Fibroblast of skin of right biceps (primary cell): Measurements from ENCODE around the gene TAF12.
"Not testable (repeated sequence)": the region's sequence is repeated elsewhere in the genome, so short reads cannot be mapped to it uniquely, and the experiment has no call there.

Source experiments
- DNase-seq: peaks from one replicate; pipeline ENCODE4 v3.0.0-alpha.2; 2013

TAF12 gene

DNA sequence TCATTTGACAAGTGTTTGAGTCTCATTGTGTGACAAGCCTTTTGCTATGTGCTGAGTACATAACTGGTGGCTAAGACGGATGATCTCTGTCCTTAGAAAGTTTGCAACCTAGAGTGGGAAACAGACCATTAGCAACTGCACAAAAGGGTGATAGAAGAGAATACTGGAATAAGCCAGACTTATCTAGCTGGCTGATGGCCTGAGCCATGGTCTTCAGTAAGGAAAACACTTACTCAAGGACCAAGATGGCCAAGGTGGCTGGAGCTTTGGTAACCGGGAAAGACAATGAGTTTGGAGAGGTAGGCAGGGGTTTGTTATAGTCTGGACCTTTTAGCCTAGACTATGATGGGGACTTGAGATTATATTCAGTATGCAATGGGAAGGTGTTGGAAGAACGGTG is 1.6 kb upstream of the TAF12 start:
- no peak for DNase-seq

DNA sequence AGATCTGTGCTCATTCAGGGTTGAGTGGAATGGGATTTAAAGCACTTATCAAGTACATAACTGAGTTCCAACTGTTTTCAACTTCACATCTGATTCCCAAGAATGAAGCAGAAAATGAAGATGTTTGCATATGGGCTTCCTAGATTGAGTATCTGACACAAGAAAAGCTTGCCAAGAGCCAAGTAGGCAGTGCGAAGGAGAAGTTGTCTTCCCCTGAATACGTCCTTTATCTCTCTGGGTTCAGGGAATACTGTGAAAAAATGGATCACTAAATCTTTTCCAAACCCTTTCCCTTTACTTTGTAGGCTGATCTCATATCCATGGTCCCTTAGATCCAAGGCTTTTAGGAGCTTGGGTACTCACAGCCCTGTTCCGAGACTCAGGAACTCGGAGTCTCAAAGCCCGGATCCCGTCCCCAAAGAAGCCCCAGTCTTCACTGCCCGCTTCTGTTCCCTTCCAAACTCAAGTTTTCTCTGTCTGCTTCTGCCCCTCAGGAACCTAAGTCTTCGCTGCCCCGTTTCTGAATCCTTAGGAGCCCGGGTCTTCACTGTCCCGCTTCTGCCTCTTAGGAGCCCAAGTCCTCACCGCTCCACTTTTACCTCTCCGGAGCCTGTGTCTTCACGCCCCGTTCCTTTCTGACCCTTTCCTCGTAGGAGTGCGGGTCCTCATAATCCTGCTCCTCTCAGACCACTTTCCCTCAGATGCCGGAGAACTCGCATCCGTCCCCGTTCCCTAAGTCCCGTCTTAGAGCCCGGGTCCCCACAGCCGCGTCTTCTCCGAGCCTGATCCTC is 616 bp downstream of the TAF12 start:
- DNase-seq = peak; percentile 12

DNA sequence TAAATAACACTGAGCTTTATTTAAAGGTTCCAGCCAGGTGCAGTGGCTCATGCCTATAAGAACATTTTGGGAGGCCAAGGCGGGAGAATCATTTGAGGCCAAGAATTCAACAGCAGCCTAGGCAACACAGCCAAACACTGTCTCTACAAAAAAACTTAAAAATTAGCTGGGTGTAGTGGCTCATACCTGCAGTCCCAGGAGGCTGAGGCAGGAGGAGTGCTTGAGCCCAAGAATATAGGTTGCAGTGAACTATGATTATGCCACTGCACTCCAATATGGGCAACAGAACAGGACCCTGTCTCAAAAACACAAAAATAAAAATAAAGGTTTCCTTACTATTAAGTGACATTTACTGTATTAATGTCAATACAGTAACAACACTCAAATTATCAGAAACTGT is 2.1 kb downstream of the TAF12 start:
- peak; percentile 18 for DNase-seq

DNA sequence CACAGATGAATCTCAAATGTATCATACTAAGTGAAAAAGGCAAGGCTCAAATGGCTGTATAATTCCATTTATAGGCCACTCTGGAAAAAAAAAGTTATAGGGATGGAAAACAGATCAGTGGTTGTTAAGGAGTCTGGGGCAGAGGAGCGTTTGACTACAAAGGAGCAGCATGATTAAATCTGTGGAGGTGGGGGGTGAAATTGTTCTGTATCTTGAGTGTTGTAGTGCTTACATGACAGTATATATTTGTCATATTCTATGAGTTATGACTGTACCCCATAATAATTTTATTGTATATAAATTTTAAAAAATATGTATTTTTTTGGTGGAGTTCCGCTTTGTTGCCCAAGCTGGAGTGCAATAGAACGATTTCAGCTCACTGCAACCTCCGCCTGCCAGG is 10.3 kb downstream of the TAF12 start:
- no peak for DNase-seq

DNA sequence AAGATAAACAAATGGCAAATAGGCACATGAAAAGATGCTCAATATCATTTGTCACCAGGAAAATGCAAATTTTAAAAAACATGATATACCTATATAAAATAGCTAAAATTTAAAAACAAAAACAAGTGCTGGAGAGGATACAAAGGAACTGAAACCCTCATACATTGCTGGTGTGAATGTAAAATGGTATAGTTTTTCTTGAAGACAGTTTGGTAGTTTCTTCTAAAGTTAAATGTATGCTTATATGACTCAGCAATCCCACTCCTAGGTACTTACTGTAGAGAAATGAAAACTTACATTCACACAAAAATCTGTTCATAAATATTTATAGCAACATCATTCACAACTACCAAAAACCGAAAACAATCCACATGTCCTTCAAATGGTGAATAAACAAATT is 11.2 kb downstream of the TAF12 start:
- DNase-seq = no peak

DNA sequence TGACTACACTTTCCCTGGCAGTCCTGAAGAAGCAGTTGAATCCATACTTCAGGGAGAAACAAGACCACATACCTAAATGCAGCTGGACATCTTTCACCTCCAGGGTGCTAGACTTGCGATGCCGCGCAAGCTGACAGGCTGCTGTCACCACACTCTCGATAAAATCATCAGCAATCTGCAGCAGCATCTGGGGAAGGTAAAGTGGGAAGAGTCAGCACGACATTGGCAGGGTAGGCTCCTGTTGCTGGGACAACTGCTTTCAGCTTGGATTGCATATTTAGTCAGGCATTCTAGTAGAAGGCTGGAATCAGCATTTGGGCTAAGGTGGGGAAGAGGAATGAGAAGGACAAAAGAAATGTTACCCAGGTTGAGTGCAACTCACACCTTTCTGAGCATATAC is 29.7 kb downstream of the TAF12 start:
- DNase-seq = no peak

DNA sequence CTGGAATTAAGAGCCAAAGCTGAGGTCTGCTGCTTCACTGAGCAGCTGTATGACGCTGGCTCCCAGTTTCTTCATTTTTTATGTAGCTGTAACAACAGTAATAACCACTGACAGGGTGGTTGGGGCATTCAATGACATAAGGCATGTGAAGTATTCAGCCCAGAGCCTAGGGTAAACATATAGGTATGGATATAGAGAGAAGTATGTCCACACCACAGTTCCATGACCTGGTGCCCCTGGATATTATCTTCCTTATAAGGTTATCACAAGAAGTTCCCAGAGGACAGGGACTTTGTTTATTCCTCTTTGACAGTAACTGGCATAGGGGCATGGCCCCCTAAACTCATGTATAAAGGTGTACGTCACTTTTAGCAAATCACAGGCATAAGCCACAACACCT is 36.1 kb downstream of the TAF12 start:
- DNase-seq = no peak

DNA sequence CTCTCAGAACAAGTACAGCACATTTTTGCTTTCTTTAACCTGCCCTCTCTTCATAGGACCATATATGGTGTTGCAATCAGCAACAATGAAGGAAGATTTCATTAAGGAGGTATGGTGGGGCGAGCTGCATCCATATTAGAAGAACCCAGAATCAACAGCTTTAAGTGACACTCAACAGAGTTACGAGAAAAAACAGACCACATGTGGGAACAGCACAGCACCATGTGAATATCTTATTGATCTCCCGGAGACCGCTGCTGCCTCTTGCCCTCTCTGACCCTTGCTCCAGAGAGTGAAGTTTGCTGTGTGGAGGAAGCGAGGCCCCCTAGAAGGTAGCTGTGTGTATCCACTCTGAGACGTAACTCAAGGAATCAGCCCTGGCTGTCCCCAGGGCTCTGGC is 37.9 kb downstream of the TAF12 start:
- no peak for DNase-seq

DNA sequence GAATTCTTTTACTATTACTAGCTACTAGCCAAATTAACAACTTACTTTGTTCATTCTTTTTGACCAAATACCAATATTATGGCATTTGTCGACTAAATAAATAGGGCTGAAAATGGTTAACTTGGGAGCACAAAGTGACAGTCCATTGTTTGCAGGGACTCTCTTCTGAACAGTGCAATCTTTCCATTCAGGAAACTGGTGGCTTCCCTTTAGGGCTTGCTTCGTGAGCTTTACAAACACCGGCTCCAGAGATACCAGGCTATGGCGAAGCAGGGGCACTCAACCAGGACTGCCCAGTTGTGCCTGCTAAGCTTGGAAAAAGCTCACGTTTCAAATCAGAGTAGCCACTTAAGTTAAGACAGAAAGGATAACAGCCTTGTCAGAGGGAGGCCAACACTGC is 38.5 kb downstream of the TAF12 start:
- no peak for DNase-seq

DNA sequence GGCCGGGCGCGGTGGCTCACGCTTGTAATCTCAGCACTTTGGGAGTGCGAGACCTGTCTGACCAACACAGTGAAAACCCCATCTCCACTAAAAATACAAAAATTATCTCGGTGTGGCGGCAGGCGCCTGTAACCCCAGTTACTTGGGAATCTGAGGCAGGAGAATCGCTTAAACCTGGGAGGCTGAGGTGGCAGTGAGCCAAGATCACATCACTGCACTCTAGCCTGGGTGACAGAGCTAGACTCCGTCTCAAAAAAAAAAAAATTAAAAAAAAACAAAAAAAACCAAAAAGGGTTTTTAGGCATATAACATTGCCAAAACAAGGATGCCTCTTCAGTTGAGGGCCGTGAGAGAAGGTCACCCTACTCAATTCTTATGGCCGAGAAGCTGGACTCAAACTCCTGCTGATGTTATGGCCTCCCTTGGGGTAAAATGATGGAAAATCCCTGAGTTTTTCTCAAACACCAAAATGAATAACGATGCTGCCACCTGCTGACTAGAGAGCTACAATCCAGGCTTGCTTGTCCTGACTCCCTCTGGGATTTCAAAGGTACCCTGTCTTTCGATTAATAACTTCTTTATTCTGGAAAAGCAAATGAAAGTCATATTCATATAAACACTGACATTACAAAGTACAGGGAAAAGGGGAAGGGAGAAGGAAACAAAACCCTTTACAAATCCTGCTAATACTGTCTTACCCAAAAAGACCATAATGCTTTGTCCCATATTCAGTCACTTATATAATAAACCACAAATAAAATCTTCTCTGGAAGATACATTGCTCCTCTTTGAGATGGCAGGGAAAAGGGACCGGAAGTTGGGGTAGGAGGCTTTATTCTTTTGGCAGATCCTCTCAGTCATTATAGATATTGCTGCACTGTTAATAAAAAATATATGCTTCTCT is 40.1 kb downstream of the TAF12 start:
- DNase-seq = peak; percentile 76

DNA sequence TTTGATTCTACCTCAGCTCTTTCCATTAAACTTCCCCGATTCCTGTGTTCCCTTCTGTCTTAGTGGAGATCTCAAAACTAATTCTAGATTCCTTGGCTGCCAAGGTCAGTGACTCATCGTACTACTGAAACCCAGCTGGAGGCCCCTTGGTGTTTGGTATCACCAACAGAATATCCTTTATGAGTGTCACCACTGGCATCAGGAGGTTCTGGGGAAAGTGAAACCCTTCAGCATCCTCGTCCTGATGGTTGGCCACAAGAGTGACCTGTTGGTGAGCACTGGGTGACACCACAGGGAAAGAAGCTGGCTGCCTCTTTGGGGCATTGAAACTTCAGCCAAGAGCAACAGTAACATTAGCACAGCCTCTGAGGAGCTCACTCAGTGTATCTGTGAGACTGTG is 41.2 kb downstream of the TAF12 start:
- DNase-seq = peak; percentile 89

DNA sequence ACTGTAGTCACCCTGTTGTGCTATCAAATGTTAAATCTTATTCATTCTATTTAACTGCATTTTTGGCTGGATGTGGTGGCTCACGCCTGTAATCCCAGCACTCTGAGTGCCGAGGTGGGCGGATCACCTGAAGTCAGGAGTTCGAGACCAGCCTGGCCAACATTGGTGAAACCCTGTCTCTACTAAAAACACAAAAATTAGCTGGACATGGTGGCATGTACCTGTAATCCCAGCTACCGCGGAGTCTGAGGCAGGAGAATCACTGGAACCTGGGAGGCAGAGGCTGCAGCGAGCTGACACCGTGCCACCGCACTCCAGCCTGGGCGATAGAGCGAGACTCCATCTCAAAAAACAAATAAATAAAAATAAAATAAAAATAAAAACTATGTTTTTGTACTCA is 46.6 kb downstream of the TAF12 start:
- DNase-seq = not testable (repeated sequence)

DNA sequence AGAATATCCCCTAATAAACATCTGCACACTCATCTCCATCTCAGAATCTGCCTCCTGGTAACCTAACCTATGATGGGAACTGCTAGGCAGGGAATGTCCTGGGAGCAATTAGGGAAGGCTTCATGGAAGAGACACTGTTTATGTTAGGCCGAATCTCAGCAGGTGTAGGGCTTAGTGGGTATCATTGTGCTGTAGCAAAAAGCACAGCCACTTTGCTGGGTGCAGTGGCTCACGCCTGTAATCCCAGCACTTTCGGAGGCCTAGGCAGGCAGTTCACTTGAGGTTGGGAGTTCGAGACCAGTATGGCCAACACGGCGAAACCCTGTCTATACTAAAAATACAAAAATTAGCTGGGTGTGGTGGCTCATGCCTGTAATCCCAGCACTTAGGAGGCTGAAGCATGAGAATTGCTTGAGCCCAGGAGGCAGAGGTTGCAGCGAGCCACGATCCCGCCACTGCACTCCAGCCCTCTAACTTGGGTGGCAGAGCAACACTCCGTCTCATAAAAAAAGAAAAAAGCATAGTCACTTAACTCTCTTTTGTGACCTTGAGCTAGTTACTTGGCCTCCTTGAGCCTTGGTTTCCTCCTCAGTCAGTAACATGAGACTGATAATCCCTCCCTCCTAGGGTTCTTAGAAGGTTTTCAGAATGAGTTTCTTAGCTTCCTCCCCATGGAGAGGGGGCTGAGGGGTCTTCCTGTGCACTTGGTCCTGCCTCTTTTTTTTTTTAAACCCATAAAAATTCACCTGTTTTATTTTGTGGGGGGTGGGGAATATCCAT is 47.3 kb downstream of the TAF12 start:
- DNase-seq = no peak

DNA sequence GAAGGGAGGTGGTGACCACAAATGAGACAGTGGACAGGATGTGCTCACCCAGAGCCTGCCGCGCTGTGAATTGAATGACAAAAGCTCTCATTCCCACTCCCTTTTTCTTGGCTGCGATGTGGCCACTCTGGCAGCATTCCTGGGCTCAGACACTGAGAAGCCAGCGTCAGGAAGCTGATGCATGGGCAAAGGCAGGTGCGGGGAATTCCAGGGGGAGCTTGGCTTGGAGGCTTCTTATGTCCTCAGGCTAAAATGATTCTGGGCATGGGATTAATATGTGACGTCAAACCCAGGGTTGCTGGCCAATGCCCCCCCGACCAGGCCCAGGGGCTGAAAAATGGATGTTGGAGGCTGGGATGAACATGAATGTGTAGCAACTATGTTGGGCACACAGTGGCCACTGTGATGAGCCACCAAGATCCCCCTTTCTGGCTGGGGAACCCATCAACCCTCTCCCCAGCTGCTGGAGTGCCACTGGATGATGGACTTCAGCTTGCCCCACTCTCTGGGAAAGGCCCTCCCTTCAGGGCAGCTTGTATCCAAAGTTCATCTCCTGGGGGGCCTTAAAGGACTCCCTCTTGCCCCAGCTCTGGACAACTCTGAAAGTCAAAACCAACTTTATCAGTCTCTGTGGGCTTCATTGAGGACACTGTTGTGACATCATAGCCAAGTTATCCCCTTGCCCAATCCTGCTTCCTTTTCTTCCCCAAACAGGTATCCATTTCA is 48.0 kb downstream of the TAF12 start:
- not testable (repeated sequence) for DNase-seq

DNA sequence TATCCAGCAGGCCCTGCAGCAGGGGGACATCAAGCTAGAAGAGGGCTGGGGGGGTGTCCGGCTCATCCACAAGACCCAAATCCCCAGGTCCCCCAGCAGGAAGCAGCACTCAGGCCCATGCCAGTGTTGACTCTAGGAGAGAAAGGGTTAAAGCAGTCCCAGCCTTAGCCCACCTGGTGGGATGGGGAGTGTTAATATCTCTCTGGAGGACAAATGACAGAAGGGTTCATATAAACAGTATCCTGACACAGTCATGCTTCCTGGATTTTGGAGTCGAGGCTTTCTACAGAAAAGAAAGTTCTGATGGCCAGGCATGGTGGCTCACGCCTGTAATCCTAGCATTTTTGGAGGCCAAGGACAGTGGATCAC is 48.9 kb downstream of the TAF12 start:
- DNase-seq = not testable (repeated sequence)

DNA sequence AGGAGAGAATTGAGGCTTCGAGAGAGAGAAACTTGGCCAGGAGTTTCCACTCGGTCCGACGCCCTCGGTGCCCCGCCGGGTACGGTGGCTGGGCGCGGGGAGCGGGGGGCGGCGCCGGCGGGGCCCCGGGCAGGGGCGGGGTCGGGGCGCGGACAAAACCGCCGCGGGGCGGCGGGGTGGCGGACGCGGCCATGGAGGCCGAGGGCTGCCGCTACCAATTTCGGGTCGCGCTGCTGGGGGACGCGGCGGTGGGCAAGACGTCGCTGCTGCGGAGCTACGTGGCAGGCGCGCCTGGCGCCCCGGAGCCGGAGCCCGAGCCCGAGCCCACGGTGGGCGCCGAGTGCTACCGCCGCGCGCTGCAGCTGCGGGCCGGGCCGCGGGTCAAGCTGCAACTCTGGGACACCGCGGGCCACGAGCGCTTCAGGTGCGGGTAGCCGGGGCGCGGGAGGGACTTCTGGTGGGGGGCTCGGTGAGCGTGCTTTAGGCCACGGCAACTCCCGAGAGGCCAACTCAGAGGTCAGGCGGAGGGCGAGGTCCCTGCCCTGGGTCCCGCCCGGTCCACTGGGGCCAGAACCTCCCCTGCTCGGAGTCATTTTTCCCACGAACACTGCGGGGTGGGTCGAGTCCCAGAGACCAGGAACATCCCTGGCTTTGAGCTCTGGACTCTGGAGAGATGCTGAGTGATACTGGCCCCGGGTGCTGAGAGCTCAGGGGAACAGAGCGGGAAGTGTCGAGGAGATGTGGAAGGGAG is 50.4 kb downstream of the TAF12 start:
- DNase-seq = no peak

DNA sequence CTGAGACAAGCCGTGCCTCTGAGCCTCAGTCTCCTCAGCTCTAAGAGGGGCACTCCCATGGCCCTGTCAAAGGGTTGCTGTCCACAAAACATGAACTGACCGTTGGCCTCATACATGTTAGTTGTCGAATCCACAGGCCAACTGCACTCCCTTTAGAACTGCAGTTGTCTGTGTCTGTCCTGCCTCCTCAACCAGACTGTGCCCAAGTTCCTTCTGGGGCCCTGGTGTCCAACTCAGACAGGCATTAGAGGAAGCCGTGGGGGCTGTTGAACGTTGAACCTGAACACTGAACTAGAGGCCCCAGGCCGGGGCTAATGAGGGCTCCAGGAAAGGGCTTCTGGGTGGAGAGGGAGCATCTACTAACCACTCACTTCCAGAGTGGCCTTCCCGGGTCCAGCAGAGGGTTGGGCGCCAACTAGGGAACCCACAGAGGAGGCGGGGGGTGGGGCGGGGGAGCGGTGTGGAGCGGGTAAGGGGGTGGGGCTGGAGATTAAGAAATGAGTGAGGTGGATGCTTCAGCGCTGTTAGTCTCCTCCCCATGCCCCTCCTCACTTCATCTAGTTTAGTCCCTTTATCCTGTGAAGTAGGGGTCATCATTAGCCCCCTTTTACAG is 51.1 kb downstream of the TAF12 start, which contains the start of gene RAB42:
RAB42 (plus strand) TSS at position 558 of the 613 bp plus-strand sequence. CDS start 247 bp downstream, outside the sequence.
- DNase-seq = peak; percentile 46

DNA sequence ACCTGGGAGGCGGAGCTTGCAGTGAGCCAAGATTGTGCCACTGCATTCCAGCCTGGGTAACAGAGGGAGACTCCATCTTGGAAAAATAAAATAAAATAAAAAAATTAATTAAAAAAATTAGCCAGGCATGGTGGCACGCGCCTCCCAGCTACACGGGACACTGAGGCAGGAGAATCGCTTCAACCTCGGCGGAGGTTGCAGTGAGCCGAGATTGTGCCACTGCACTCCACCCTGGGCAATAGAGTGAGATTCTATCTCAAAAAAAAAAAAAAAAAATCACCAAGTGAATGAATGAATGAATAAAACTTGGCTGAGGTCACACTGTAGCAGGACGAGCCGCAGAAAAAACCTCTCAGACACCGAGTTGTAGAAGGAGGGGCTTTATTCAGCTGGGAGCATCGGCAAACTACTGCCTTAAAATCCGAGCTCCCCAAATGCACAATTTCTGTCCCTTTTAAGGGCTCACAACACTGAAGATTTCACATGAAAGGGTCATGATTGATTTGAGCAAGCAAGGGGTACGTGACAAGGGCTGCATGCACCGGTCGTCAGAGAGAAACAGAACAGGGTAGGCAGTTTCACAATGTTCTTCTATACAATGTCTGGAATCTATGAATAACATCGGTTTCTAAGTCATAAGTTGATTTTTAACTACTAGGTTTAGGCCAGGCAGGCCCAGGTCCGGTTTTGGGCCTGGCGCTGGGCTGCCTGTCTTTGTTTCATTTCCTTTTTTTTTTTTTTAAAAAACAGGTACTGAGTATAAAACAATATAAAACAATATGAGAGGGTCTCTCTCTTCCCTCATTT is 56.1 kb downstream of the TAF12 start:
- not testable (repeated sequence) for DNase-seq

DNA sequence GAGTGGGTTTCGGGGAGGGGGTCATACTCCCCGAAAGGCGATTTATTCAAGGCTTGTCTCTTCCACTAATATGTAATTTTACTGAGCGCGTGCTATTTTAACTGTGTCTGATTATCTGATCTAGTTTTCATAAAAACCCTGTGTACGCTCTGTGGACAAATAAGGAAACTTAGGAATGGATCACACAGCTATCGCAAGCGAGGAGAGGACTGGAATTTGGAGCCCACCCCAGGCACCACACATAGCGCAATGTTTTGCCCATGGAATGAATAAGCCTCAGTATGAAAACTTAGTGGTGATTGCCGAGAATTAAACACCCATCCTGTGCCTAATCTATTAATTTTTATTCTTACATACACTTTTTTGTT is 60.6 kb downstream of the TAF12 start:
- peak; percentile 55 for DNase-seq

DNA sequence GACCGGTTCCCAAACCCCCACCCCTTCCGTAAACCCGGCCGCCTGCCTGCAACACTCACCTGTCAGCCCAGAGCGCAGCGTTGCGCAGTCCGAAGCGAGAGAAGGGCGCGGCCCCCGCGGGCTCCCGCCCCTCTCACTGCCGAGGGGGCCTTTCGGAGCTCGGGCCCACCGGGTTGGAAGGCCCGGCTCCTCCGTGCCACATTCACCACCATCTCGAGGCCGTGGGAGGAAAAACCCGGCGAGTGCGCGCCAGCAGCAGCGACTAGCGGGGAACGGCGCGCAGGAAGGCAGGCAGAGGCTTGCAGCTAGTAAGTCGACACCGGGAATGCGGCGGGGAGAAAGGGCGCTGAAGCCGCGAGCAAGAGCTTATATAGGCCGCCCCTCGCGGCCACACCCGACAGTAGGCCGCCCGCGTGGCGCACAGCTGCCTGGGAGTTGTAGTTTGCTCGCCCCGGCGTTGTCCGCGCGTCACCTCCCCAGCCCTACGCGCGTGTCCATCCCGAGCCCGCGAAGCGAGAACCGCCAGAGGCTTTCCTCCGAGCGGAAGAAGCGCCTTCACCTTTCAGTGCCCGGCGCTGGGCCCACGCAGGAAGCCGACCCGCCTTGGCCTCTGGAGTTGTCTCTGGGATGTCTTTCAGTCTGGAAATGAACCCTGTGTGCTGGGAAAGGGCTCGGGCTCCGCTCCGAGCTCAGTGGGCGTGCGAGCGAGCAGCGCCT is 61.2 kb downstream of the TAF12 start:
- peak; percentile 96 for DNase-seq
